ENCODE results near the gene SSH2.

The SSH2 gene

DNA sequence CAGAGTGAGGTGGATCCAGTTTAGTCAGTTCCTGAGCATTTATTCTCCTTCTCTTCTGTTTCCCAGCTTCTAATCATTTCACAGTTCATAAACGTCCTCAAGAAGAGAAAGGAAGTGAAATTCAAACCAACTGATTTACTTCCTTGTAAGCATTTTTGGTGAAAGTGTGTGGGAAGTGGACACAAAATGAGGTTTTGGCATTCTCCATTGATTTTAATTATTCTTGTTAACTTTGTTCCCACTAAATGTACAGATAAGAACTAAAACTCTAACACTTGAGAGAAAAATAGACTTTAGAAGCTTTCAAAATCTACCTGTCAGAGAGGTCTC, 264.6 kb downstream of the SSH2 start:
- TF ChIP-seq GATA3 (IDR thresholded peaks at IDR 0.05; ENCODE audit: low read depth, low read length) = no peak
- TF ChIP-seq GATA2 (IDR thresholded peaks at IDR 0.05; ENCODE audit: low read depth, low read length) = no peak

DNA sequence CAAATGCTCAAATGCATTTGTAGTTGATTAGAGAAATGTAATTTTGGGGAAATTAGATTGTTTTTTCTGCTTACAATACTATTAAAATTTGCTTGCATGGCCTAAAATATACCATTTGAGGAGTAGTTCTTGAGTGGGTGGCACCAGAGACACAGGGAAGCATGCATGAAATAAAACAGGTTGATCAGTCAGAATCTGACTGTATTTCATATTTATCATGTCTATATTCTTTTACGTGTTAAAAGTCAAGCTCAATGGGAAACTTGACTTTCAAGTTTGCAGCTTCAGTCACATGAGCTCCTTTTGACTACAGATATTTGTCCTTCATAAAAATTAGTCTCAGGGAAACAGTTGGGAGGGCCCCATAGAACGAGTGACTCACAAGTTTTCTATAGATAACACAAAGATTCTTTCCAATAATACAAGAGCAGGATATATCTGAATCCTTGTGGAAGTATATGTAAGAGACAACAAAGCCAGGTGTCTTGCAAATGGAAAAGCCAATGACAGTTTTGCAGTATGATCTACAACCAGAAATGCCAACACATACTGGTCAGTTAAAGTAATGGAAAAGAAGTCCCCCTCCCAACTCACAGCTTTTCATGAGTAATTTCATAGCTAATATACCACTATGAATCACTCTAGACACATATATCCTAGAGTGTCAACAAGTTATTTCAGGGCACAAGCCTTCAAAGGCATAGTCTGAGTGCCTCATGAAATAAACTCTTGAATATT, 265.1 kb downstream of the SSH2 start:
- no peak for TF ChIP-seq GATA2 (IDR thresholded peaks at IDR 0.05; ENCODE audit: low read depth, low read length)
- TF ChIP-seq GATA3 (IDR thresholded peaks at IDR 0.05; ENCODE audit: low read depth, low read length) = no peak

DNA sequence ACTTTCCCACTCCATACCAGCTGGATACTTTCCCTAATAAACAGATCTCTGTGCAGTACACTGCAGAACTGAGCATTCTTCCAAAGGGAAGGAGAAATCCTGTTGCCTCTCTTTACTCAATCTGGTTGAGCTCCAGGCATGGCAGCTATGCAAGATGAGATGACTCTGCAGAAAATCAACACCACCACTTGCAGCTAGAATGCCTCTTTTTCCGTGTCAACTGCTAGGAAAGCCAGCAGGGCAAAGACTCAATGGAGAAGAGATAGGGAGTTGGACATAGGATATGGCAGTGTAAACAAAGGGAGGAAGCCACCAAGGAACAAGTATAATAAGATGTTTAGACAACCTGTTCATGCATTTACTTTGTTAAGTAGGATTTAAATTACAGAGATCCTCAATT, 266.9 kb downstream of the SSH2 start:
- TF ChIP-seq GATA3 (IDR thresholded peaks at IDR 0.05; ENCODE audit: low read depth, low read length) = no peak
- TF ChIP-seq GATA2 (IDR thresholded peaks at IDR 0.05; ENCODE audit: low read depth, low read length) = no peak

DNA sequence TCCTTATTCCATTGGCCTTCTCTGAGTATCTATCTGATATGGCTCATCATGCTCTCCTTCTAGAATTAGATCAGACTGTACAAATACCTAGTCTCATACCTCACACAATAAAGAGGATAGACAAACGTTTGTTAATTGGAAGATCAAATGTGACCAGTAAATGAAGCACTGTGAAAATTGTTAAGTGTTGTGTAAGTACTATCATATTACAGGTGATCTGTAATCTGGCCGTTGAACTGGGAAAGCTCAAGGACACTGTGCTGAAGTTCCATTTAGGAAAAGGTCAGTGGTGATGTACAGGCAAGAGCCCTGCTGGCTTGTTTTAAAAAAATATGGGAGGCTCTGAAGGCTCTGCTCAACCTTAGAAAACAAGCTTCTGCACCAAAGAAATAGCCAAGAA, 268.8 kb downstream of the SSH2 start:
- TF ChIP-seq GATA3 (IDR thresholded peaks at IDR 0.05; ENCODE audit: low read depth, low read length) = no peak
- TF ChIP-seq GATA2 (IDR thresholded peaks at IDR 0.05; ENCODE audit: low read depth, low read length) = no peak

DNA sequence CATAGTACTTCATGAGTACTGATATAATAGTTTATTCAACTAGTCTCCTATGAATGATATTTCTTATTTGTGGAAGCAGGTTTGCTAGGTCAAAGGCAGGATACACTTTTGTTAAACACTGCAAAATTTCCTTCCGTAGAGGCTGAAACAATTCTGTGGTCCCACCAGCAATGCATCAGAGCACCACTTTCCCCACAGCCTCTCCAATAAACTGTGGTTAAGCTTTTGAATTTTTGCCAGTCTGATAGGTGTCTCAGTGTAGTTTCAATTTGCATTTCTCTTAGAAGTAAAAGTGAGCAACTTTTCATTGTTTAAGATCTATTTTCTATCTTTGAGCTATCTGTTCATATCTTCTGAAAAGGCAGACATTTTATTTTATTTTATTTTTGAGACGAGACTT, 270.9 kb downstream of the SSH2 start:
- no peak for TF ChIP-seq GATA2 (IDR thresholded peaks at IDR 0.05; ENCODE audit: low read depth, low read length)

DNA sequence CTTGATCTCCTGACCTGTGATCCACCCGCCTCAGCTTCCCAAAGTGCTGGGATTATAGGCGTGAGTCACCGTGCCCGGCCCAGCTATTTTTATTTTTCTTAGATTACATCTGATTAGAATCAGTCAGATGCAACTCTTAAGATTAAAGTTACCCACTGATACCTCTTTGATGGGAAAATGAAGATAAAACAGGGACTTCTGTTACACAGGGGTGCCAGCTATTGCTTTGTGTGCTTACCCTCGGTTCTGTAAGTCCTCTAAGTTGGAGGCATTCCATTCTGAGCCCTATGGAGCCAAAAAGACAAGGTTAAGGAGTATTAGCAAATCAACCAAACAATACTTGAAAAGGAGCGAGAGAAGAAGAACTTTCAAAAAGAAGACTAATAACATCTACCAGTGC, 274.7 kb downstream of the SSH2 start:
- TF ChIP-seq GATA3 (IDR thresholded peaks at IDR 0.05; ENCODE audit: low read depth, low read length) (no peak), GATA2 (IDR thresholded peaks at IDR 0.05; ENCODE audit: low read depth, low read length) (no peak)

DNA sequence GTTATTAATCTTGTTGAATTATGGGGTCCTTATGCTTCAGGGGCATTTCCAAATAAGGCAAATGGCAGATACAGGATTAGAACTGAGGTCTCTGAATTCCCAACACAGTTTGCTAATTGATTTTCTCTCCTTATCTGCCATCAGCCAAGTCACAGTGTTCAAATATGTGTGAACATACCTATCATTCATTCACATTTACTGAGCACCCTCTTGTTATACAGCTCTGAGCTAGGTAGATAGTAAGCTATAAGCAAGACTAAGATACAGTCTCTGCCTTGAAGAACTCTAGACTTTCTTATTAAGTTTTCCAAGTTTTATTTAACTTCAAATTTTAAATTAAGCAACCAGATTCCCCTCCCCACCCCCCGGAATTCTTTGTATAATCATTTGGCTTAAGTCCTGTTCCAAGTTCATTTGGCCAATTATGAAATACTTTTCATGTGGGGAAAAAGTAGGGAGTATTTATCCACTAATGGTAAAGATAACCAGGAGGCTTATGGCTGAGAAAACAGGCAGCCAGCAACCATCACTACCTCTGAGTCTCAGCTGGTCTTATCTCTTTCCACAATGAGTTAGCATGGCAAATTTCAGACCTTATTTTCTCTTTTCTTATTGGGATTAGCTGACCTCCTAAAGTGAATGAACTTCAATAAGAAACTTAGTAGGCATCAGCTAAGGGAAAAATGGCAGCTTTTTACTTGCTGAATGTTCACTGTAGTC, 275.9 kb downstream of the SSH2 start:
- TF ChIP-seq GATA2 (IDR thresholded peaks at IDR 0.05; ENCODE audit: low read depth, low read length) (no peak), GATA3 (IDR thresholded peaks at IDR 0.05; ENCODE audit: low read depth, low read length) (no peak)

DNA sequence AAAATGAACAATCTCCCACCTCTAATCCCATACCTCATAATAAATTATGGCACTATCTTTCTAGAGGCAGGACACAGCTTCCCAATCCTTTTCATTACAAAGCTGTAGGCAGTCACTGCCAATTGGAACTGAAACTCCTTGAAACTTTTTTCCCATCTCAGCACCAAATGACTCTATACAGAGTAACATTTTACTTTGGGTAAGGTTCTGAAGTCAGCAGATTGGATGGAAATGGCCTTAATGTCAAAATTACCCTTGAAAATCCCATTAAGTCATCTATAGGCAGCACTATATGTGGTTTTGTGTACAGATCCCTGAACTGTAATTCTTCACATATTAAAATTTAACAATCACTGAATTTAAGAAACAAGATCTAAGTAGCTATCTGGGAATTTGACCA, 277.1 kb downstream of the SSH2 start:
- TF ChIP-seq GATA2 (IDR thresholded peaks at IDR 0.05; ENCODE audit: low read depth, low read length) = no peak
- no peak for TF ChIP-seq GATA3 (IDR thresholded peaks at IDR 0.05; ENCODE audit: low read depth, low read length)

DNA sequence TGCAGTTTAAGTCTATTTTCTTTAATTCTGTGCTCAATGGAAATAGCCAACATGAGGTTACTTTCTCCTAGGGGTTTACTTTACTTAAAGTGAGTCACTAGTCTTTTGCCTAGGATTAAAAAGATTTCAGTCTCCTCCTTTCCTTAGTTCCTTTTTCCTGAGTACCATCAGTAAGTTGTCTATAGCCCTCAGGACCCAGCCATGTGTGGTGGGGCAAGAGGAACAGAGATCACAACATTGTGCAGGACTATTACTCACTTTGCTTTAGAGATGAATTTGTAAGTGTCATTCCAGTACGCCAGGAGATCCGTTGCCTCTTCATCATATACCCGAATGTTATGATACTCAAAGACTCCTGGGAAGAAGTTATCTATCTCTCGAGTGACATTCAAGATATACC, 279.6 kb downstream of the SSH2 start:
- TF ChIP-seq GATA3 (IDR thresholded peaks at IDR 0.05; ENCODE audit: low read depth, low read length) (no peak), GATA2 (IDR thresholded peaks at IDR 0.05; ENCODE audit: low read depth, low read length) (no peak)

DNA sequence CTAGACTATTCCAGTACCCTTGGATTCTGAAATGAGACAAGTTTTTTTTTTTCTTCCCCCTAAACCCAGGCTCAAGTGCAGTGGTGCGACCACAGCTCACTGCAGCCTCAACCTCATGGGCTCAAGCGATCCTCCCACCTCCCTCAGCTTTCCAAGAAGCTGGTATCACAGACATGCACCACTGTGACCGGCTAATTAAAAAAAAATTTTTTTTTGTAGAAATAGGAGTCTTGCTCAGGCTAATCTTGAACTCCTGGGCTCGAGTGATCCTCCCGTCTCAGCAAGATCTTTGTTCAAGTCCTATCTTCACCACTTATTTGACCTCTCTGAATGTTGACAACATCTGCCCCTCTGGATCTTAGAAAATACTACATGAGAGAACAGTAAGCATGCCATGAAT, 280.7 kb downstream of the SSH2 start:
- TF ChIP-seq GATA2 (IDR thresholded peaks at IDR 0.05; ENCODE audit: low read depth, low read length) (no peak), GATA3 (IDR thresholded peaks at IDR 0.05; ENCODE audit: low read depth, low read length) (no peak)

DNA sequence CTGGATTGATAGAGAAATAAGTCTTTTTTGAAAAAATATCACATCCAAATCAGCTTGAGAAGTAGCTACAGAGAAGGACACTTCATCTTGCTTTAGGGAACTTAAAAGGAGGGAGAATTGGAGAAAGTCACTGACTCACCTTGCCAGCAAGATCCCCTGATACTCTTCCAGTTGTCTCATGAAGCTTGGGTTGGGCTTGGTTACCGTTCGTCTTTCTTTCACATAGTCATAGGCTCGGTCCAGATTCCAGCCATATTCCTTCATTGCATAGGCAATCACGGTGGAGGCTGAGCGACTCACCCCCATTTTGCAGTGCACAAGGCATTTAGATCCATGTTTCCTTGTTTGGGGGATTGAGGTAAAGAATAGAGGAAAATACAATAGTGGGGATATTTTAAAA, 282.0 kb downstream of the SSH2 start:
- TF ChIP-seq GATA2 (IDR thresholded peaks at IDR 0.05; ENCODE audit: low read depth, low read length) (no peak), GATA3 (IDR thresholded peaks at IDR 0.05; ENCODE audit: low read depth, low read length) (no peak)

DNA sequence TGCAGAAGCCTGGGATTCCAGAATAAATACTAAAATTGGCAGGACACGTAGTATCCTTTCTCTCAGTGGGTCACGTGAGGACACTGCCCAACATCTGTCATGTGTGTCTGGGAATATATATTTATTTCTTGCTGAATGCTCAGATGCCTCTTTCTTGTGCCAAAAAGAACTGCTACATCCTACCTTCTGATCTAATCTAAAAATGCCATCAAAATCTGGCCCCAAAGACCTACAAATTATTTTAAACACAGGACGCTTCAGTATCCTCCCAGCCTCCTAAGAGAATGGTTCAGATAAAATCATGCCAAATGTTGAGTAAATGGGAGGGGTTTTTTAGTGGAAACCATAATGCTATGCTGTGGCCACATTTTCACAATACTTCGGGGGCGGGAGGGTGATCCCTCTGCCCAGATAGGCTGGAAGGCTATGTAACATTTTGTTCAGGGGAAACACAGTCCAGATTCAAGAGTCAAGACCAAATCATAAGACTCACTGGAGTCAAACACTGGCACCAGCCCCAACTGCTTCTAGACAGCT, 284.4 kb downstream of the SSH2 start:
- peak; percentile 87 for TF ChIP-seq GATA2 (IDR thresholded peaks at IDR 0.05; ENCODE audit: low read depth, low read length)
- TF ChIP-seq GATA3 (IDR thresholded peaks at IDR 0.05; ENCODE audit: low read depth, low read length) = peak; percentile 82; the same call in 1 of the 2 replicates

DNA sequence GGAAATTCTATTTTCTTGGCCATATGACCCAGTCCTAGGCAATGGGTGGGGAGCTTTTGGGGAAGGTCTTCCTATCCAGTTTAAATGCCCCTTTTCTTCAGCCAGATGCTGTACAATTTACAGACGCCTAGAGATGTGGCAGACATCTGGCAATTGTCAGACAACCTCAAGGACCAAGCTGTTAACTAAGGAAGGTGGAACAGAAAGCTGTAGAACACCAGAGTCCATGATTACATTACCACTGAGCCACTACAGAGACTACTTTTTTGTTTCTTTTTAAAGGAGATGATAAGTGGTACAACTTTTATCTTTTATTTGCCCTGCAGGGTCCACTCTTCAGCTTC, 286.2 kb downstream of the SSH2 start:
- no peak for TF ChIP-seq GATA2 (IDR thresholded peaks at IDR 0.05; ENCODE audit: low read depth, low read length)
- no peak for TF ChIP-seq GATA3 (IDR thresholded peaks at IDR 0.05; ENCODE audit: low read depth, low read length)

DNA sequence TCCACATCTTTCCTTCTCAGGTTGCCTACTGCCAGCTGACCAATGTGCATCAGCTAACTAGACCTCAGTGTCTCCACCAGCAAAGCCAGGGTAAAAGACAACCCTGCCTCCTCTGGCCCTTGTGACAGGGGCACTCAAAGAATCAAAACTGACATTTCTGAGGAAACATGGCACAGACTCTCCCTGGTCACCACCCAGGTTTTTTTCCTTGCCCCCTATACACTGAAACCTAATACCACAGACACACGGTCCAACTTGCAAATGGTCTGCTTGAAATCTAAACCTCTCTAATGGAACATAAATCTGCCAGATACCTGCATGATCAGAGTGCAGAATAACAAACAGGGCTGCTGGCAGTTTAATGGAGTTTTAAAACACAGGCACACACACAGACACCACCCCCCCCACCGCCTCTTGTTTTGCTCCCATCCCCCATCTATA, 287.8 kb downstream of the SSH2 start:
- TF ChIP-seq GATA3 (IDR thresholded peaks at IDR 0.05; ENCODE audit: low read depth, low read length) (no peak), GATA2 (IDR thresholded peaks at IDR 0.05; ENCODE audit: low read depth, low read length) (0 out of 2 replicates have a peak, but pooled peaks have one; percentile 31)

DNA sequence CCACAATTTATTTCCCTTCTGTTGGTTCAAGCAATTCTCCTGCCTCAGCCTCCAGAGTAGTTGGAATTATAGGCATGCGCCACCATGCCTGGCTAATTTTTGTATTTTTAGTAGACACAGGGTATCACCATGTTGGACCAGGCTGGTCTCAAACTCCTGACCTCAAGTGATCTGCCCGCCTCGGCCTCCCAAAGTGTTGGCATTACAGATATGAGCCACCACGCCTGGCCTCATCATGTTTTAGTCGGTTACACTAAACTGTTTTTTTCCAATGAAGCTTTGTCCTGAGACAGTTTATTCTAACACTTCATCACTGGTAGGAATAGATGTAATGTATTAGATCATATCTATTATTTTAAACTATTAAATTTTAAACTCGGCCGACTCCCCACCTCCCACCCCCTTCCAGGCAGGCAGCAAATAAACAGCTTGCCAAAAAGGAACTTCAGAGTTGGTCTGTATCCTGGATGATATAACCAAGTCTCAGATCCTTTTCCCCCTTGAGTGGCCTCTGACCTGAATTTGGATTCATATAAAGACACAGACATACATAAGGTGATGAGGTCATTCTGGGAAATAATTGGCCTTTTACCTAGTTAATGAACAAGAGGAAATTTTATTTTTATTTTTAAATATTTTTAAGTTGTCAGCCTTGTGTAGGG, 288.9 kb downstream of the SSH2 start:
- TF ChIP-seq GATA3 (IDR thresholded peaks at IDR 0.05; ENCODE audit: low read depth, low read length) (no peak), GATA2 (IDR thresholded peaks at IDR 0.05; ENCODE audit: low read depth, low read length) (no peak)
